ENCODE measurements around the gene STAP2.
"Not testable (repeated sequence)": the region's sequence is repeated elsewhere in the genome, so short reads cannot be mapped to it uniquely, and the experiment has no call there.

The STAP2 gene

GRCh38 chr19:4297901-4298809 is 40.5 kb downstream of the STAP2 start:
- FAIRE-seq: no peak

- no peak for FAIRE-seq
Observed at GRCh38 chr19:4295972-4296771, 42.5 kb downstream of the STAP2 start.

- FAIRE-seq: no peak
Observed at GRCh38 chr19:4294389-4294788, 44.2 kb downstream of the STAP2 start.

- no peak for FAIRE-seq
Observed at GRCh38 chr19:4292515-4292914, 46.1 kb downstream of the STAP2 start.

- no peak for FAIRE-seq
Observed at GRCh38 chr19:4291184-4291732, 47.4 kb downstream of the STAP2 start.

GRCh38 chr19:4288091-4288777 is 50.4 kb downstream of the STAP2 start:
- no peak for FAIRE-seq

GRCh38 chr19:4286141-4286540 is 52.5 kb downstream of the STAP2 start:
- FAIRE-seq: not testable (repeated sequence)

GRCh38 chr19:4284974-4285373 is 53.7 kb downstream of the STAP2 start:
- no peak for FAIRE-seq

GRCh38 chr19:4284176-4284958 is 54.3 kb downstream of the STAP2 start:
- FAIRE-seq: no peak

- no peak for FAIRE-seq
Observed at GRCh38 chr19:4279530-4280422, 58.9 kb downstream of the STAP2 start.

- FAIRE-seq: no peak
Observed at GRCh38 chr19:4279267-4279529, 59.4 kb downstream of the STAP2 start.

GRCh38 chr19:4278419-4279266 is 60.0 kb downstream of the STAP2 start, which contains the start of gene SHD:
Gene SHD (plus strand): TSS chr19:4279266. CDS start chr19:4280064, 798 bp downstream.
- FAIRE-seq: no peak

- no peak for FAIRE-seq
Observed at GRCh38 chr19:4278010-4278409, 60.6 kb downstream of the STAP2 start.

GRCh38 chr19:4277191-4277696 is 61.4 kb downstream of the STAP2 start:
- FAIRE-seq: no peak

- not testable (repeated sequence) for FAIRE-seq
Observed at GRCh38 chr19:4274321-4274686, 64.3 kb downstream of the STAP2 start.
